HK-2 (cell line): ENCODE results near the gene TMEM25.

Experiments
- DNase-seq: peaks from one replicate; pipeline ENCODE4 v3.0.0-alpha.2; 2018; ENCODE audit not compliant: unreplicated experiment

The TMEM25 gene

DNA sequence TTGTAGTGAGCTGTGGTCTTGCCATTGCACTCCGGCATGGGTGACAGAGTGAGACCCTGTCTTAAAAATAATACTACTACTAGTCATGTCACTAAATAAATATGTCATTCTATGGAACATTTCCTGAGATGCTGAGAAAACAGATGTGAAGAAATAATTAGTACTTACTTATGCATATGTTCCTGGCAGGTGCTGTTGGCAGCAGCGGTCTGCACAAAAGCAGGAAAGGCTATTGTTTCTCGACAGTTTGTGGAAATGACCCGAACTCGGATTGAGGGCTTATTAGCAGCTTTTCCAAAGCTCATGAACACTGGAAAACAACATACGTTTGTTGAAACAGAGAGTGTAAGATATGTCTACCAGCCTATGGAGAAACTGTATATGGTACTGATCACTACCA lies 50.1 kb downstream of the TMEM25 start:
- DNase-seq: no peak
